ENCODE results near the gene LEFTY2. TPM values are rescaled to one million over a fixed set of nuclear protein-coding genes. Genes with fewer than 3 reads are reported as not detected.

LEFTY2 gene
- total RNA-seq, 2 donors from 2014 or later, result 0.70 to 0.90 TPM

GRCh38 chr1:225911191-225912130 lies 29.6 kb downstream of the LEFTY2 start:
- DNase-seq (ENCODE audit: low spot score), result no peak
- no peaks in the 10 kb centered on the region for H3K36me3 ChIP-seq
- H3K4me3 ChIP-seq, result peak overlapping the region in 1 of 2 donors; percentile 31
- TF ChIP-seq, protein P1, sequence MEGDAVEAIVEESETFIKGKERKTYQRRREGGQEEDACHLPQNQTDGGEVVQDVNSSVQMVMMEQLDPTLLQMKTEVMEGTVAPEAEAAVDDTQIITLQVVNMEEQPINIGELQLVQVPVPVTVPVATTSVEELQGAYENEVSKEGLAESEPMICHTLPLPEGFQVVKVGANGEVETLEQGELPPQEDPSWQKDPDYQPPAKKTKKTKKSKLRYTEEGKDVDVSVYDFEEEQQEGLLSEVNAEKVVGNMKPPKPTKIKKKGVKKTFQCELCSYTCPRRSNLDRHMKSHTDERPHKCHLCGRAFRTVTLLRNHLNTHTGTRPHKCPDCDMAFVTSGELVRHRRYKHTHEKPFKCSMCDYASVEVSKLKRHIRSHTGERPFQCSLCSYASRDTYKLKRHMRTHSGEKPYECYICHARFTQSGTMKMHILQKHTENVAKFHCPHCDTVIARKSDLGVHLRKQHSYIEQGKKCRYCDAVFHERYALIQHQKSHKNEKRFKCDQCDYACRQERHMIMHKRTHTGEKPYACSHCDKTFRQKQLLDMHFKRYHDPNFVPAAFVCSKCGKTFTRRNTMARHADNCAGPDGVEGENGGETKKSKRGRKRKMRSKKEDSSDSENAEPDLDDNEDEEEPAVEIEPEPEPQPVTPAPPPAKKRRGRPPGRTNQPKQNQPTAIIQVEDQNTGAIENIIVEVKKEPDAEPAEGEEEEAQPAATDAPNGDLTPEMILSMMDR (IDR thresholded peaks at IDR 0.05), result peak; percentile 98
- peaks cover 0 to 12% of the 10 kb centered on the region in 2 donors for H3K4me1 ChIP-seq
- H3K27ac ChIP-seq, result no peak overlapping the region
- H3K27me3 ChIP-seq, result no peaks in the 10 kb centered on the region
- H3K9me3 ChIP-seq, result no peaks in the 10 kb centered on the region

GRCh38 chr1:225909477-225909876 lies 31.5 kb downstream of the LEFTY2 start:
- Histone ChIP-seq H3K9me3 (no peaks in the 10 kb centered on the region), H3K27ac (no peak overlapping the region), H3K27me3 (no peaks in the 10 kb centered on the region), H3K4me3 (no peak overlapping the region), H3K36me3 (no peaks in the 10 kb centered on the region), H3K4me1 (peaks cover 0 to 12% of the 10 kb centered on the region in 2 donors)
- TF ChIP-seq, protein P1 (IDR thresholded peaks at IDR 0.05), result no peak
- DNase-seq (ENCODE audit: low spot score), result no peak

GRCh38 chr1:225908773-225909172 lies 32.2 kb downstream of the LEFTY2 start:
- no peak for DNase-seq (ENCODE audit: low spot score)
- TF ChIP-seq, protein P1 (IDR thresholded peaks at IDR 0.05), result no peak
- peaks cover 0 to 12% of the 10 kb centered on the region in 2 donors for H3K4me1 ChIP-seq
- H3K9me3 ChIP-seq, result no peaks in the 10 kb centered on the region
- no peak overlapping the region for H3K27ac ChIP-seq
- H3K4me3 ChIP-seq, result no peak overlapping the region
- no peaks in the 10 kb centered on the region for H3K36me3 ChIP-seq
- no peaks in the 10 kb centered on the region for H3K27me3 ChIP-seq

DNA sequence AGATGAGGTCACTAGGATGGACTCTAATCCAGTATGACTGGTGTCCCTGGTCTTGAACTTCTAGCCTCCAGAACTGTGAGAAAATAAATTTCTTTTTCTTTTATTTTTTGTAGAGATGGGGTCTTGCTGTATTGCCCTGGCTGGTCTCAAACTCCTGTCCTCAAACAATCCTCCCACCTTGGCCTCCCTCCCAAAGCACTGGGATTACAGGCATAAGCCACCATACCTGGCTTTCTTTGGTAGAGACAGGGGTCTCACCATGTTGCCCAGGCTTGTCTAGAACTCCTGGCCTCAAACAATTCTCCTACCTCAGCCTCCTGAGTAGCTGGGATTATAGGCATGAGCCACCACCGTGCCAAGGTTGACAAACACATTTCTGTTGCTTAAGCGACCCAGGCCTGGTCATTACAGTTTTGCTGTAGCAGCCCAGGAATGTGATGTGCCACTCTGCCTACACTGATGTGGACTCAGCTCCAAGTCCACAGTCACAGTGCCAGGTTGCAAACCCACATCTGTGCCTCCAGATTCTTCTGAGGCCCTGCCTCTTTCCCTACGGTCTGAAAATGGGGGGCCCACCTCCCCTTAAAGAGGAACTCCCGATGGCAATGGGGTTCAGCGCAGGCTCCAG lies 32.9 kb downstream of the LEFTY2 start:
- H3K4me1 ChIP-seq, result peaks cover 0 to 12% of the 10 kb centered on the region in 2 donors
- no peaks in the 10 kb centered on the region for H3K9me3 ChIP-seq
- no peaks in the 10 kb centered on the region for H3K36me3 ChIP-seq
- H3K27me3 ChIP-seq, result no peaks in the 10 kb centered on the region
- H3K27ac ChIP-seq, result no peak overlapping the region
- TF ChIP-seq, protein P1 (IDR thresholded peaks at IDR 0.05), result no peak
- DNase-seq (ENCODE audit: low spot score), result no peak
- no peak overlapping the region for H3K4me3 ChIP-seq

- H3K36me3 ChIP-seq, result no peaks in the 10 kb centered on the region
- H3K27ac ChIP-seq, result no peak overlapping the region
- DNase-seq (ENCODE audit: low spot score), result no peak
- TF ChIP-seq, protein P1 (IDR thresholded peaks at IDR 0.05), result no peak
- no peaks in the 10 kb centered on the region for H3K9me3 ChIP-seq
- peaks cover 0 to 12% of the 10 kb centered on the region in 2 donors for H3K4me1 ChIP-seq
- no peak overlapping the region for H3K4me3 ChIP-seq
- H3K27me3 ChIP-seq, result no peaks in the 10 kb centered on the region
Observed at GRCh38 chr1:225907341-225907740, 33.7 kb downstream of the LEFTY2 start.
